Retinal pigment epithelial cell (primary cell): Measurements from ENCODE around the gene NOTCH3.
A peak's percentile ranks its signal among the peaks of the same experiment; 100 is the strongest.

ENCODE experiments used
- DNase-seq: peaks from one replicate; pipeline ENCODE4 v3.0.0-alpha.2; 2010; ENCODE audit warnings: low read depth
- H3K4me3 ChIP-seq: 2 replicates; pipeline ENCODE4 v1.5.1; 2011; ENCODE audit warnings: mild to moderate bottlenecking, low read length, control low read depth, moderate library complexity
- TF ChIP-seq, protein P1 (sequence below): conservative IDR thresholded peaks from 2 replicates; pipeline ENCODE4 v1.5.1; 2011; ENCODE audit warnings: low read depth, low read length, control low read depth, inconsistent platforms

Gene NOTCH3

DNA sequence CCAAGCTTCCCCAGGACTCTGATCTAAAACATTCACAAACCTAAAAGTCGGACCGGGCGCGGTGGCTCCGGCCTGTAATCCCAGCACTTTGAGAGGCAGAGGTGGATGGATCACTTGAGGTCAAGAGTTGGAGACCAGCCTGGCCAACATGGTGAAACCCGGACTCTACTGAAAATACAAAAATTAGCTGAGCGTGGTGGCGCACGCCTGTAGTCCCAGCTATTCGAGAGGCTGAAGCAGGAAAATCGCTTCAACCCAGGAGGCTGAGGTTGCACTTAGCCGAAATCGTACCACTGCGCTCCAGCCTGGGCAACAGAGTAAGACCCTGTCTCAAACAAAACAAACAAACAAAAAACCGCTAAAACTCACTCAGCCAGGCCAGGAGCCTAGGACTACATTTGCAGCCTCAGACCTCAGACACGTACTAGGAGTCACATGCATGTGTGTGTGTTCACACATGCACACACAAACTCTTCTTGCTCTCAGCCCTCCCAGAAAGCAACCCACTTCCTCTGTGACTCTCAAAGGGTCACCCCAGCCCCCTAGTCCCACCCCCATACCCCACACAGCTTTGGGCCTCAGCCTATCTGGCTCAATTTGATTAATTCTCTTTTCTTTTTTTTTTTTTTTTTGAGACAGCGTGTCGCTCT, 704 bp upstream of the NOTCH3 start:
- no peak for DNase-seq
- peak overlapping the region; percentile 33 for H3K4me3 ChIP-seq
- TF ChIP-seq, protein P1, sequence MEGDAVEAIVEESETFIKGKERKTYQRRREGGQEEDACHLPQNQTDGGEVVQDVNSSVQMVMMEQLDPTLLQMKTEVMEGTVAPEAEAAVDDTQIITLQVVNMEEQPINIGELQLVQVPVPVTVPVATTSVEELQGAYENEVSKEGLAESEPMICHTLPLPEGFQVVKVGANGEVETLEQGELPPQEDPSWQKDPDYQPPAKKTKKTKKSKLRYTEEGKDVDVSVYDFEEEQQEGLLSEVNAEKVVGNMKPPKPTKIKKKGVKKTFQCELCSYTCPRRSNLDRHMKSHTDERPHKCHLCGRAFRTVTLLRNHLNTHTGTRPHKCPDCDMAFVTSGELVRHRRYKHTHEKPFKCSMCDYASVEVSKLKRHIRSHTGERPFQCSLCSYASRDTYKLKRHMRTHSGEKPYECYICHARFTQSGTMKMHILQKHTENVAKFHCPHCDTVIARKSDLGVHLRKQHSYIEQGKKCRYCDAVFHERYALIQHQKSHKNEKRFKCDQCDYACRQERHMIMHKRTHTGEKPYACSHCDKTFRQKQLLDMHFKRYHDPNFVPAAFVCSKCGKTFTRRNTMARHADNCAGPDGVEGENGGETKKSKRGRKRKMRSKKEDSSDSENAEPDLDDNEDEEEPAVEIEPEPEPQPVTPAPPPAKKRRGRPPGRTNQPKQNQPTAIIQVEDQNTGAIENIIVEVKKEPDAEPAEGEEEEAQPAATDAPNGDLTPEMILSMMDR, result no peak

- no peak for DNase-seq
- TF ChIP-seq, protein P1, result no peak
- H3K4me3 ChIP-seq, result peak overlapping the region; percentile 65
Measured at GRCh38 chr19:15199661-15200552, 888 bp downstream of the NOTCH3 start.

DNA sequence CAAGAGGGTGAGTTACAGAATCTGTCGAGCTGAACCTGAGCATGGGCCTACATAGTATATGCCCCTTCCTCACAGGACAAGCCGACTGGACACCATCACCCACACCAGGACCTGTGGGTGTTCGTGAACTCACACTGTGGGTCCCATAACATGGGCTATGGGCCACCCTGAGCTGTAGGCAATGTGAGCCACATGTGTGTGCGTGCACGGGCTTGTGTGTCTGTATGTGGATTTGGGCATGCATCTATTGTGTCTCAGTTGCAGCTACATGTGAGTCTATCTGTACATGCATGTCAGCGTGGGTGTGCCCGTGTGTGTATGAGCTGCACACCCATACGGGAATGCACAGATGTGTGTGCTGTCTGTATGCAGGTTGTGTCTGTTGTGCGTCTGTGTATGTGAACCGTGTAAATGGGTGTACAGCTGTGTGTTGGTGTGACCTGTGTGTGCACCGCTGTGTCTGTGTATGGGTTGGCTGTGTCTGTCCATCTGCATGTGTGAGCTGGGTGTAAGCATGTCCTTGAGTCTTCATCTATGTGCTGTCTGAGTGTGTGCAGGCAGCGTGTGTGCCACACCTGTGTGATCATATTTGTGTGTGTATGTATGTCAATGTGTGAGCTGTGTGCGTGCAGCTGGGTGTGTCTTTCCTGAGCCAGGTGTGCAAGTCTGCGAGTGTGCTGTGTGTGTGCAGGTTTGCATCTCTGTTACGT, 1.7 kb downstream of the NOTCH3 start:
- peak overlapping the region; percentile 7 for H3K4me3 ChIP-seq
- TF ChIP-seq, protein P1, result no peak
- no peak for DNase-seq

DNA sequence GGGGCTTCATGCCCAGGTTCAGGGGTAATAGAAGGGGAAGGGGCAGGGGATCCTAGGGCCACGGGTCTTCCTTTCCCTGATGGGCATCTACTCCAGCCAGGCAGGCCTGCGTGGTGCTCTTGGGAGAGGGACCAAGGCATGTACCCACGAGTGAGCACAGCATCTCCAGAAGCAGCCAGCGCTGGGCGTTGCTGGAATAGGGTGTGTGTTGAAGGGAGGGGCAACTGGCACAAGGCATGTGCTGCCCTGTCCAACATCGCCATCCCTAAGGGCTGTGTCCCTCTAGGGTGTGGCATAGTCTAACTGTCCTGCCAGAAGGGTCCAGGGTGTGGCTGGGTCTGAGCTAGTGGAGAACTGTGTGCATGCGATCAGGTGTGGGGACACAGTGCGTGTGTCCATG, 2.9 kb downstream of the NOTCH3 start:
- no peak for DNase-seq
- TF ChIP-seq, protein P1, result no peak
- H3K4me3 ChIP-seq, result no peak overlapping the region

GRCh38 chr19:15197275-15197941, 3.4 kb downstream of the NOTCH3 start:
- TF ChIP-seq, protein P1, result no peak
- H3K4me3 ChIP-seq, result no peak overlapping the region
- no peak for DNase-seq

GRCh38 chr19:15196360-15197005, 4.3 kb downstream of the NOTCH3 start:
- TF ChIP-seq, protein P1, result no peak
- no peak for DNase-seq
- no peak overlapping the region for H3K4me3 ChIP-seq
